ENCODE measurements around the gene MIEF2.

MIEF2 gene

DNA sequence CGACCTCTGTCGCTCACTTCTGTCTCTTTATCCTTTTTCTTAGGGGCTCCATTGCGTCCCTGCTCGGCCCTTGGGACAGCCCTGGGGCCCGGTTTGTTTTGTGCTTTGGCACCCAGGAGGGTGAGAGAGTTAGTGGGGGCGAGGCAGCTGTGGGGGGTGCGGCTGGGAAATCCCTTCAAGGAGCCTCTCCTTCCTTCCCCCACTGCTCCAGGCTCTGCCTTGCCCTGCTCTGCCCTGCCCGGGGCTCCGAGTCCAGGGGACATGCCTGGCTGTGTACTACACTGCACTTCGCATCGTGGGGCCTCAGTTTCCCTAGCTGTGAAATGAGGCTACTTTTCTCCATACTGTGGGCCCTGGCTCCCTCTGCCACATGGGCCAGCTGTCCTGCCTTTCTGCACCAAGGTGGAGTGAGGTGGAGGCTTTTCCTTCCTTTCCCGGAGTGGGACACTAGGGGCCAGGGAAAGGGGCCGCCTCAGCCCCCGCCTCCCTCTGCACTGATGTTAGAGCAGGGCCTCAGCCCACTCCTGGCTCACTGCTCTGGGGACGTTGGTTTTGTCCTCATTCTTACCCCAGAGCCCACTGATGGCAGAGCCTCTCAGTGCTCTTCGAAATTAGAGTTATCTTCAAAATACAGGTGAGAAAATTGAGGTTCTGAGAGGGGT is 34.0 kb upstream of the MIEF2 start:
- Histone ChIP-seq H3K4me3 (ENCODE audit: low read length) (peak overlapping the region; percentile 81), H3K27ac (ENCODE audit: low read depth, low read length) (no peak overlapping the region), H3K9ac (ENCODE audit: low read depth, low read length) (peak overlapping the region; percentile 69), H3K4me1 (ENCODE audit: insufficient read depth, low read length) (peaks cover 11% of the 10 kb centered on the region), H3K36me3 (ENCODE audit: insufficient read depth, low read length) (no peaks in the 10 kb centered on the region), H3K27me3 (ENCODE audit: insufficient read depth, low read length) (no peaks in the 10 kb centered on the region), H3K9me3 (ENCODE audit: insufficient read depth, low read depth, low read length) (no peaks in the 10 kb centered on the region)
- 32% methylated on average over 16 of the region's 16 CpGs for WGBS

- no peak overlapping the region for H3K9ac ChIP-seq (ENCODE audit: low read depth, low read length)
- WGBS: 95% methylated on average over 5 of the region's 5 CpGs
- H3K27me3 ChIP-seq (ENCODE audit: insufficient read depth, low read length): no peaks in the 10 kb centered on the region
- peaks cover 11% of the 10 kb centered on the region for H3K4me1 ChIP-seq (ENCODE audit: insufficient read depth, low read length)
- no peaks in the 10 kb centered on the region for H3K9me3 ChIP-seq (ENCODE audit: insufficient read depth, low read depth, low read length)
- H3K36me3 ChIP-seq (ENCODE audit: insufficient read depth, low read length): peaks cover 6% of the 10 kb centered on the region
- H3K27ac ChIP-seq (ENCODE audit: low read depth, low read length): no peak overlapping the region
- no peak overlapping the region for H3K4me3 ChIP-seq (ENCODE audit: low read length)
Measured at GRCh38 chr17:18227635-18228034, 32.8 kb upstream of the MIEF2 start.

DNA sequence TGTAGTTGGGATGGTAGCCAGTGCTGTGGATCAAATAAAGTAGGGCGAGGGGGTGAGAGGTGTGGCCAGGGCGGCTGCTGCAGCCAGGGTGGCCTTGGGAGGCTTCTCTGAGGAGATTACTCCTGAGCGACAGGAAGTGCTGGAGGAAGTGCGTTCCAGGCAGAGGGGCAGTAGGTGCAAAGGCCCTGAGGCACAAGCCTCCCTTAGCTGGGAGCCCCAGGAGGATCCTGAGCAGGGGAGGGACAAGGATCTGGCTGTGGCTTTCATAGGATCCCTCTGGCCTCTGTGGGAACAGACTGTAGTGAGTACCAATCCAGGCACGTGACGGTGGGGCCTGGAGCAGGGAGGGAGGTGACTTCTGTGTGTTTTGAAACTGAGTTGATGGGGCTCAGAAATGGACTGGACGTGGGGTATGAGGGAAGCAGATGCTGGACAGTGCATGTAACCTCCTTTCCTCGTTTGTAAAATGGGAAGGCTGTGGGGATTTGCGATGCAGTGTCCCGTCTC is 32.2 kb upstream of the MIEF2 start:
- 89% methylated on average over 10 of the region's 10 CpGs for WGBS
- Histone ChIP-seq H3K27ac (ENCODE audit: low read depth, low read length) (no peak overlapping the region), H3K36me3 (ENCODE audit: insufficient read depth, low read length) (peaks cover 12% of the 10 kb centered on the region), H3K27me3 (ENCODE audit: insufficient read depth, low read length) (no peaks in the 10 kb centered on the region), H3K4me1 (ENCODE audit: insufficient read depth, low read length) (peaks cover 11% of the 10 kb centered on the region), H3K4me3 (ENCODE audit: low read length) (no peak overlapping the region), H3K9me3 (ENCODE audit: insufficient read depth, low read depth, low read length) (no peaks in the 10 kb centered on the region), H3K9ac (ENCODE audit: low read depth, low read length) (no peak overlapping the region)

GRCh38 chr17:18229254-18229653 is 31.2 kb upstream of the MIEF2 start:
- WGBS: 98% methylated on average over 4 of the region's 4 CpGs
- no peak overlapping the region for H3K4me3 ChIP-seq (ENCODE audit: low read length)
- H3K9ac ChIP-seq (ENCODE audit: low read depth, low read length): no peak overlapping the region; the same call in 1 of the 2 replicates
- peaks cover 5% of the 10 kb centered on the region; the same call in 1 of the 2 replicates for H3K4me1 ChIP-seq (ENCODE audit: insufficient read depth, low read length)
- no peaks in the 10 kb centered on the region for H3K9me3 ChIP-seq (ENCODE audit: insufficient read depth, low read depth, low read length)
- no peaks in the 10 kb centered on the region for H3K27me3 ChIP-seq (ENCODE audit: insufficient read depth, low read length)
- H3K36me3 ChIP-seq (ENCODE audit: insufficient read depth, low read length): peaks cover 22% of the 10 kb centered on the region
- no peak overlapping the region for H3K27ac ChIP-seq (ENCODE audit: low read depth, low read length)

GRCh38 chr17:18229771-18230170 is 30.7 kb upstream of the MIEF2 start:
- 0 out of 2 replicates have a peak, but pooled peaks cover 3% of the 10 kb centered on the region for H3K4me1 ChIP-seq (ENCODE audit: insufficient read depth, low read length)
- no peaks in the 10 kb centered on the region for H3K9me3 ChIP-seq (ENCODE audit: insufficient read depth, low read depth, low read length)
- no peak overlapping the region for H3K27ac ChIP-seq (ENCODE audit: low read depth, low read length)
- H3K27me3 ChIP-seq (ENCODE audit: insufficient read depth, low read length): no peaks in the 10 kb centered on the region
- no peak overlapping the region for H3K9ac ChIP-seq (ENCODE audit: low read depth, low read length)
- WGBS: 92% methylated on average over 7 of the region's 7 CpGs
- H3K4me3 ChIP-seq (ENCODE audit: low read length): no peak overlapping the region
- peaks cover 27% of the 10 kb centered on the region for H3K36me3 ChIP-seq (ENCODE audit: insufficient read depth, low read length)

- Histone ChIP-seq H3K9ac (ENCODE audit: low read depth, low read length) (0 out of 2 replicates have a peak overlapping the region, but pooled peaks have one; percentile 5), H3K27me3 (ENCODE audit: insufficient read depth, low read length) (no peaks in the 10 kb centered on the region)
- 84% methylated on average over 14 of the region's 14 CpGs for WGBS
Measured at GRCh38 chr17:18230288-18231141, 29.9 kb upstream of the MIEF2 start.

GRCh38 chr17:18231164-18231563 is 29.3 kb upstream of the MIEF2 start:
- Histone ChIP-seq H3K27me3 (ENCODE audit: insufficient read depth, low read length) (no peaks in the 10 kb centered on the region), H3K4me1 (ENCODE audit: insufficient read depth, low read length) (0 out of 2 replicates have a peak, but pooled peaks cover 3% of the 10 kb centered on the region), H3K27ac (ENCODE audit: low read depth, low read length) (no peak overlapping the region), H3K4me3 (ENCODE audit: low read length) (no peak overlapping the region), H3K36me3 (ENCODE audit: insufficient read depth, low read length) (peaks cover 41% of the 10 kb centered on the region), H3K9me3 (ENCODE audit: insufficient read depth, low read depth, low read length) (no peaks in the 10 kb centered on the region), H3K9ac (ENCODE audit: low read depth, low read length) (no peak overlapping the region)
- WGBS: 62% methylated on average over 9 of the region's 9 CpGs

More at GRCh38 chr17:18230288-18231141, 29.9 kb upstream of the MIEF2 start:
- 0 out of 2 replicates have a peak, but pooled peaks cover 3% of the 10 kb centered on the region for H3K4me1 ChIP-seq (ENCODE audit: insufficient read depth, low read length)
- H3K4me3 ChIP-seq (ENCODE audit: low read length): no peak overlapping the region
- H3K9me3 ChIP-seq (ENCODE audit: insufficient read depth, low read depth, low read length): no peaks in the 10 kb centered on the region
- peaks cover 34% of the 10 kb centered on the region for H3K36me3 ChIP-seq (ENCODE audit: insufficient read depth, low read length)
- H3K27ac ChIP-seq (ENCODE audit: low read depth, low read length): peak overlapping the region; percentile 35; the same call in 1 of the 2 replicates

DNA sequence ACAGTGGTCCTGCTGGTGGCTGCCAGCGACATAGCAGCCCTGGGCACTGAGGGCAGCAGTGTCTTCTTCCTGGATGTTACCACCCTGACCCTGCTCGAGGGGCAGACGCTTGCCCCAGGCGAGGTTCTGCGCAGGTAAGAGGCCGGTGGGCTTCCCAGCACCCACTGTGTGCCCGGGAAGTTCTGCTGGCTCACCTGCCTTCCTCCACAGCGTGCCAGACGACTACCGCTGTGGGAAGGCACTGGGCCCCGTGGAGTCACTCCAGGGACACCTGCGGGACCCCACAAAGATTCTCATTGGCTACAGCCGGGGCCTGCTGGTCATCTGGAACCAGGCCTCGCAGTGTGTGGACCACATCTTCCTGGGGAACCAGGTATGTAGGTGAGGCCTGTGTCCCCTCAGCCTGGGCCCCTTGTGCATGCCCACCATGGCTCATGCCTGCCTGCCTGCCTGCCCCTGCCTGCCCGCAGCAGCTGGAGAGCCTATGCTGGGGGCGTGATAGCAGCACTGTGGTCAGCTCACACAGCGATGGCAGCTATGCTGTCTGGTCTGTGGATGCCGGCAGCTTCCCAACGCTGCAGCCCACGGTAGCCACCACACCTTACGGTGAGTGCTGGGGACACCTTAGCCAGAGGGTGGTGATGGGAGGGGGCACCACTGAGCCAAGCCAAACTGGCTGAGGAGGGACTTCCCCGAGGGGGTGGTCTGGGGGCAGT is 26.5 kb upstream of the MIEF2 start:
- Histone ChIP-seq H3K9ac (ENCODE audit: low read depth, low read length) (no peak overlapping the region), H3K4me1 (ENCODE audit: insufficient read depth, low read length) (no peaks in the 10 kb centered on the region), H3K27ac (ENCODE audit: low read depth, low read length) (no peak overlapping the region), H3K9me3 (ENCODE audit: insufficient read depth, low read depth, low read length) (no peaks in the 10 kb centered on the region), H3K4me3 (ENCODE audit: low read length) (no peak overlapping the region), H3K27me3 (ENCODE audit: insufficient read depth, low read length) (no peaks in the 10 kb centered on the region), H3K36me3 (ENCODE audit: insufficient read depth, low read length) (peaks cover 65% of the 10 kb centered on the region)
- 95% methylated on average over 22 of the region's 22 CpGs for WGBS

DNA sequence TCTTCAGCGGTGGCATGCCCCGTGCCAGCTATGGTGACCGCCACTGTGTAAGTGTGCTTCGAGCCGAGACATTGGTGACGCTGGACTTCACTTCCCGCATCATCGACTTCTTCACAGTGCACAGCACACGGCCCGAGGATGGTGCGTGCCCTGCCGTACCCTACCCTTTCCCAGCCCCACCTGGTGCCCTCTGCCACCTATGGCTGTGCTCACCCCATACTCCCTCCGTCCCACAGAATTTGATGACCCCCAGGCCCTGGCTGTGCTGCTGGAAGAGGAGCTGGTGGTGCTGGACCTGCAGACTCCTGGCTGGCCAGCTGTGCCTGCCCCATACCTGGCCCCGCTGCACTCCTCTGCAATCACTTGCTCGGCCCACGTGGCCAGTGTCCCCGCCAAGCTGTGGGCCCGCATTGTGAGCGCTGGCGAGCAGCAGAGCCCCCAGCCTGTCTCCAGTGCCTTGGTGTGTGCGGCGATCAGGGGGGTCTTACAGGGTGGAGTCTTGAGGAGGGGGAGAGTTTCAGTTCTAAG is 25.5 kb upstream of the MIEF2 start:
- Histone ChIP-seq H3K27ac (ENCODE audit: low read depth, low read length) (no peak overlapping the region), H3K36me3 (ENCODE audit: insufficient read depth, low read length) (peaks cover 75% of the 10 kb centered on the region), H3K27me3 (ENCODE audit: insufficient read depth, low read length) (no peaks in the 10 kb centered on the region), H3K9ac (ENCODE audit: low read depth, low read length) (no peak overlapping the region), H3K9me3 (ENCODE audit: insufficient read depth, low read depth, low read length) (no peaks in the 10 kb centered on the region), H3K4me1 (ENCODE audit: insufficient read depth, low read length) (no peaks in the 10 kb centered on the region), H3K4me3 (ENCODE audit: low read length) (no peak overlapping the region)
- 97% methylated on average over 22 of the region's 22 CpGs for WGBS

GRCh38 chr17:18235743-18236256 is 24.7 kb upstream of the MIEF2 start:
- peaks cover 83% of the 10 kb centered on the region for H3K36me3 ChIP-seq (ENCODE audit: insufficient read depth, low read length)
- WGBS: 84% methylated on average over 14 of the region's 14 CpGs

More at GRCh38 chr17:18235743-18236256, 24.7 kb upstream of the MIEF2 start:
- H3K4me3 ChIP-seq (ENCODE audit: low read length): no peak overlapping the region
- H3K27me3 ChIP-seq (ENCODE audit: insufficient read depth, low read length): no peaks in the 10 kb centered on the region
- no peak overlapping the region for H3K27ac ChIP-seq (ENCODE audit: low read depth, low read length)
- no peak overlapping the region for H3K9ac ChIP-seq (ENCODE audit: low read depth, low read length)
- H3K4me1 ChIP-seq (ENCODE audit: insufficient read depth, low read length): no peaks in the 10 kb centered on the region
- H3K9me3 ChIP-seq (ENCODE audit: insufficient read depth, low read depth, low read length): no peaks in the 10 kb centered on the region

Data from HUES64 (cell line).